GM19455 (cell line): Measurements from ENCODE around the gene METTL22.
"Not testable (repeated sequence)": the region's sequence is repeated elsewhere in the genome, so short reads cannot be mapped to it uniquely, and the experiment has no call there.

Experiments
- ATAC-seq: cut with Tn5 transposase; IDR thresholded peaks from one replicate; pipeline ENCODE4 v1.9.1; 2021; ENCODE audit not compliant: unreplicated experiment

Gene METTL22

DNA sequence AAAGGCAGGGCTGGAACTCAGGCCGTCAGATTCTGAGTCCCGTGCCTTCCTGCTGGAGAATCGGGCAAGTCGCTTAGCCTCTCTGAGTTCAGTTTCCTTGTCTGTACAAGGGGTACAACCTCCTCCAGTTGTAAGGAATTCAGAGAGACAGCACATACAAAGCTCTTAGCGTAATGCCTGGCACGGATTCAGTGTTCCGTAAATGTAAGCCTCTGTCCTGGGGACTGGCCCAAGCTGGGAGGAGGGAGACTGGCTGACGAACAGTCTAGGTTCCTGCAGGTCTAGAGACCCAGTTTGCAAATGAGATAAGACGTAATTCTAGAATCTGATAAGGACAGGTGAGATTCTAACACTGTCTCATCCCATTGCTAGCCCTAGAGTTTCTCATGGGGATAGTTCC, 9.9 kb downstream of the METTL22 start:
- ATAC-seq, result no peak

DNA sequence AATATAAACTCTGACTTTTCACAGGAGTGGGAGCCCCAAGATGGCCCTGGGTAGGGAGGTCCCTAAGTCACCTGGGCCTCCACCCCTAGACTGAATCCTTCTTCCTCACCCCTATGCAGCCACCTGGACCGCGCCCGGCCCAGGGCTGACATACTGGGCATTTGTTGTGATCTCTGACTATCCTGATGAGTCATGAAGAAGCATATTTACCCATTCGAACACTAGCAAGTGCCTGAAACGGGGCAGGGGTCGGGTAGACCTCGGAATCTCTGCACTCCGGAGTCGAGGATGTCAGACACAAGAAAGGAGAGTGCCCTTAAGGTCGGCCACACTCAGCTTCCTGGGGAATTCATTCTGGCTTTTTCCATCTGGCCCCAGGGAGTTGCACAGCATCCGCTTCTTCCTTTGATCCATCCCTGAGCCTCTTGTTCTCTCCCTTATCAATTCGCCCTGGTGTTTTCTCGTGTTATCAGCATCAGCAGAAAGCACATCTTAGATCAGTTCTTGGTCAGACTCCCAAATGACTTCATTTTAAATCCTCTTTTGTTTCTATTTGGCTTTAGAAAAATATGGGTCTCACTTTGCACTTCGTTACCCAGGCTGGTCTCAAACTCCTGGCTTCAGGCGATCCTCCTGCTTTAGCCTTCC, 10.4 kb downstream of the METTL22 start:
- no peak for ATAC-seq

DNA sequence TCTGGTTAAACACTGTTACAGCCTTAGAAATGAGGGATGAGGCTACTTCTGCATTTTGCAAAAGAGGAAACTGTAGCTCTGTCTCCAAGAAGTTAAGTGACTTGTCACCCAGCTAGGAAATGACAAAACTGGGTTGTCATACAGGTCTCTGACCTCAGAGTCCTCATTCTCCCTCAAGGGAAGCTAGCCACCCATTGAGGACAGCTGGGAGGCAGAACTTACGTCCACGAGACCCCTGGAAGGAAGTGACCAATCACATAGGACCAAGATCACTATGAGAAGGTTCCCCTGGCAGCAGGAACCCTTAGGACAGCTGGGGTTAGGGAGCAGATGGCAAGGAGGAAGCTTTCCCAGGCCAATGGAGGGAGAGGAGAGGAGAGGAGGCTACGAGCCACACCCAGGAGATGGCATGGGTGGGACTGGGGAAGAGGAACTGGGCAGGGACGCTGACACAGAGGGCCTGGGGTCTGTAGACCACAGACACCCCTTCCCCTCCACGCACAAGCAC, 11.2 kb downstream of the METTL22 start:
- ATAC-seq, result no peak

DNA sequence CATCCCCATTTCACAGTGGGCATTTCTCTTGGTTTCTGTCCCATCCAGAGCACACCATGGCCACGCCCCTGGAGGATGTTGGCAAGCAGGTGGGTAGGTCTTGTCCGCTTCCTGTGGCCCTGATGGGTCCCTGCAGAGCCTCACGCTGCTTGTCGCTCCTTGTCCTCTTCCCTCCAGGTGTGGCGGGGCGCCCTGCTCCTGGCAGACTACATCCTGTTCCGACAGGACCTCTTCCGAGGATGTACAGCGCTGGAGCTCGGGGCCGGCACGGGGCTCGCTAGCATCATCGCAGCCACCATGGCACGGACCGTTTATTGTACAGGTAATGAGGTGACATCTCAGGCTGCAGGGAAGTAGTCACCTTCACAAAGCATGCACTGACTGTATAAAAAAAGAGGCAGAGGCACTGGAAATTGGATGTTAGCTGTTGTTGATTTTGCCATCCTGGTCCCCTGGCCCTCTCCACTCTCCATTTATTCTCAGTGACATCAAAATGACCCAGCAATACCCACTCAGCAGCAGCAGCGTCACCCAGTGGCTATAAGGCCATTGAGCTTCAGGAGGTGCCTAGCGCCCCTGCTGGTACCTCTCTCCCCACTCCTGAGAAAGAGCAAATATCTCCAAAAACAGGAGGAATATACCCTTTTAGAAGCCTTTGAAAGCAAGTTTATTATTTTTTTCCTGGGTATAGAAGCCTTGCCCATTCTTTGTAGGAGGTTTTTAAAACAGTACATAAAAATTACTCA, 13.7 kb downstream of the METTL22 start:
- ATAC-seq, result no peak

DNA sequence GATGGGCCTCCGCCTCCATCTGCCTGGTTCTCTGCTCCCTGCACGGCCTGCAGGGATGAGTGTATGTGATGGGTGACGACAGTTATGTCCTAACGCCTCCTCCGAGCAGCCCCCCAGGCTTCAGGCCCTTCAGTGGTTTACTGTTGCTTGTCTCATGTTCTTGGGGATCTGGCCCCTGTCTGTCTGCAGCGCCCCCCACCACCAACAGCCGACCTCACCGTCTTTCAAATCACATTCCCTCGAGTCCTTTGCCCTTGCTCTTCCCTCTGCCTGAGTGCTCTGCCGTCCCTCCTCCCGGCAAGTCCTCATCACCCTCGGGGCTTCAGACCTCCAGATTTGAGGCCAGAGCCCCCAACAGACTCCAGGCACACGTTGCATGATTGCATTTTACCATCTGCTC, 18.2 kb downstream of the METTL22 start:
- ATAC-seq, result no peak

DNA sequence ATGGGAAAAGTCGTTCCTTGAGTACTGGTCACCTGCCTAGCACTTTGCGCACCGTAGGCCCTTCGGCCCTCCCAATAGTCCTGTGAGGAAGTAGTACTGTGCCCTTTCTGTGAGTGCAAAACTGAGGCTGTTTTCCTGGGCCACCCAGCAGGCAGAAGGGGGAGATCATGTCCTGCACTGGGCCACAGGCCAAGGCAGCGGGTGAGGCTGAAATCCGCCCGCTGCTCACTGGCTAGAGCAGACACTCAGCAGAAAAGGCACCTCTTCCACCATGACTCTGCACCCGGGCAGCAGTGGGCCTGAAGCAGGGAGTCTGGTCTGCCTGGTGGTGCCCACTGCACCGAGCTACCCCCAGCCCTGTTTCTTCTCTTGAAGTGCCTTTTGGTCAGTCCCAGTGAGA, 20.2 kb downstream of the METTL22 start:
- ATAC-seq, result no peak

DNA sequence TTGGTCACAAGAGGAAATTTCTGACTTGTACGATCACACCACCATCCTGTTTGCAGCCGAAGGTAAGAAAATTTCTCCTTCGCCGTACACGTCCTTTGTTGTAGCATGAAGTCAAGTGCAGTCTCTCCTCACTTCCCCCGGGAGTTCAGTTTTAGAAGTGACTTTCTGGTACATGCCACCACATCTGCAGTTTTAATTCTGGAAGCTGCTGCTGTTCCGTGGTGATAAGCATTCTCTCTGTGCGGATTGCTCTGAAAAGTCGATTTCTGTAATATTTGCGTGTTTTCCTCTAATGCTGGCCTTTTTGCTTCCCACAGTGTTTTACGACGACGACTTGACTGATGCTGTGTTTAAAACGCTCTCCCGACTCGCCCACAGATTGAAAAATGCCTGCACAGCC, 20.6 kb downstream of the METTL22 start:
- ATAC-seq, result no peak

DNA sequence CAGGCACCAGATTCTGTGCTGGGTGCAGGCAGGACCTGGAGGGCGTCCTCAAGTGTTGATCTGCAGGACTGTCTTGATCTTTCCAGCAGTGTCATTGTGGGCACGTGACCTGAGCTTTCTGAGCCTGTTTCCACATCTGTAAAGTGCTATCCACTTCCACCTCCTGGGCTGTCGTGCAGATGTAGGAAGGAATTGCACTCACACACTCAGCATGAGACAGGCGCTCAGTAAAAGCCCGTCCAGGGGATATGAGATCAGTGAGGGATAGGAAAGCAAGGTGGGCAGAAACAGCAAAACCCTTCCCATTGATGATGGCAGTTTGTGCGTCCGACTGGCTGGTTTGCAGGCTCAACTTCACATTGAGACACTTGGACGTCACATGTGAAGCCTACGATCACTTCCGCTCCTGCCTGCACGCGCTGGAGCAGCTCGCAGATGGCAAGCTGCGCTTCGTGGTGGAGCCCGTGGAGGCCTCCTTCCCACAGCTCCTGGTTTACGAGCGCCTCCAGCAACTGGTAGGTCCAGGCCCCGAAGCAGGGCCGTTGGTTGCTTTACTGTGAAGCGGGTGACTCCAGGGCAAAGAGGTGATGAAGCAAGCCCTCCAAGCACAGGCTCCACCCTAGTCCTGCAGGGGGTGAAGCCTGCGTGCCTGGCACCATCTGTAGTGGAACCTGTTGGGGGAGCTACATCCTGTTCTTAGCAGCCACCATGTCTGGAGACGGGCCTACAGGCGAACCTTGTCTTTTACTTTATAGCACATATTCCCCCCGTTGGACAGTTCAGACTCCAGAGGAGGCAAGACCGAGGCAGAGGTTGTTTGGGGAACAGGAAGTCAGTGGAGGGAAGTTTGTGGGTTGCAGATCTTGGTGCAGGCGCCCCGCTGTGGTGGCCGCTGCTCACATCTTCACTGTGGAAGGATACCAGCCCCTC, 23.0 kb downstream of the METTL22 start:
- ATAC-seq, result no peak

DNA sequence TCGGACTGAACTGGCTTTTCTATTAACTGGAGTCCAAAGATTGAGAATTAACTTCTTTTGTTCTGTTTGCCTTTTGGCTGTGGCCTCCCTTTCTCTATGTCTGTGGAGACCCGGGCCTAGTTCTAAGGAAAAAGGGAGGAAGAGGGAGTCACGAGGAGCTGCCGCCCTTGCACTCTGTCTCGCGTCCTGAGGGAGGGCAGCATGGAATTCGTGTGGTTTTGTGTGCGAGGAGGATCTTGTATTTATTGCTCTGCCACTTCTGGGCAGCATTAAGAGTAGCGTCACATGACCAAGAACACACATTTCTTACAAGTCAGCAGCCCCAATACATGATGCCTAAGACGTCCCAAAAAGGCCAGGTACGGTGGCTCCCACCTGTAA, 23.6 kb downstream of the METTL22 start:
- no peak for ATAC-seq

DNA sequence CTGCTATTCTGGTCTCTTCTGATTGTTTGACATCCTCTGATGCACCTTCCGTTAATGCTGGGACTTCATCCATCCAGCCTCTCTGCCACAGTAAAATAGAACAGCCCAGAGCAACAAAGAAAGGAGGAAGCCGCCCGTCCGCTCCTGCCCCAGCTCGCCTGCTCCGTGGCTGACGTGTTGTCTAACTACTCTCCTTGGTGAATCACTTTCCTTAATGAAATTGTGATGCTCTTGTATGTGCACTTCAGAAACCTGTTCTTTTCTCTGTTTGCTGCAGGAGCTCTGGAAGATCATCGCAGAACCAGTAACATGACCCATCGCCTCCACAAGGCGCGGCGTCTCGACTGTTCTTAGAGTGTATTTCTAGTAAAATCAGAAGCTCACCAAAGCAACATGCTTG, 24.3 kb downstream of the METTL22 start:
- ATAC-seq, result no peak

DNA sequence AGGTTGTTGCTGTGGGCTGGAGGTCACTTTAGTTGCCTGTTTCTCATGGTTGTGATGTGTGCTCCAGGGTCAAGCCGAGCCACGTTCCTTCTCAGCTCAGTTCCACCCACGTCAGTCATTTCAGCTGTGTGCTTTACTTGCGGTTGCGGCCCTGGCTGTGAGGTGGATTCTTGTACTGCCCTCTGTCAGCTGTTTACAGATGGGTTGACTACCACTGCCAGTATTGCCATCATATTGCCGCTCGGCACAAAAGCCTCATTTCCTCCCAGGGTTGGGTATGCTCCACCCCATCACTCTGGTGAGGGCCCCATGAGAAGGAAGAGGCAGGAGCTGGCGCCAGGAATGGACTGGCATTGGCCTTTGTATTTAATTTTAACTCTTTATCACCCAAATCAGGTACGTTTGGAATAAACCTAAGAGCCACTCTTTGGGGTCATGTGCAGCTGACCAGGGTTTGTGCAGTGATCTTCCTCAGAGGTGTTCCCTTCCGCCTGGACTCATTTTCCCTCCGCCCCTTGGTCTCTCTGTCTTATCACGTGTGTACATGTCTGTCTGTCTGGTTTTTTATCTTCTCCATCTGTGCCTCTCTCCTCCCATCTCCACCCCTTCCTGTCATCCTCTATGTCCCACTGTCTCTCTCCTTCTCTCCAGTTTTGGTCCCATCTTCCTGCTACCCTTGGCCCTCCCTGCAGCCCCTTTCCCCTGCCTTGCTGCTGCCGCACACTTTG, 25.0 kb downstream of the METTL22 start:
- no peak for ATAC-seq

DNA sequence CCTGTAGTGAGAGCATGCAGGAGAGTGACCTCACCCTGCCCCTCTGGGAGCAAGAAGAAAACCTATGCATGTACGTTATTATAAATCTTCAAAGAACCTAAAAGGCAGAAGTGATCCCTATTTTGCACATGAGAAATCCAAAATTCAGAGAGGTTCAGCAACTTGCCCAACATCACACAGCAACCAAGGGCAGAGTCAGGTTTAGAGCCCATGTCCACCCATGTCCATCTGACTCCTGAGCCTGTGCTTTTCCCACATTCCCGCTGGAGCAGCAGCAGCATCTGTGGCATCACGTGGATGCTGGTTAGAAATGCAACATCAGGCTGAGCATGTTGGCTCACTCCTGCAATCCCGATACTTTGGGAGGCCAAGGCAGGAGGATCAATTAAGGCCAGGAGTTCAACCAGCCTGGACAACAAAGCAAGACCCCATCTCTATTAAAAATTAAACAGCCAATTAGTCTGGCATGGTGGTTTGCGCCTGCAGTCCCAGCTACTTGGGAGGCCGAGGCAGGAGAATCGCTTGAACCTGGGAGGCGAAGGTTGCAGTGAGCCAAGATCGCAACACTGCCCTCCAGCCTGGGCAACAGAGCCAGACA, 26.3 kb downstream of the METTL22 start:
- ATAC-seq, result no peak

DNA sequence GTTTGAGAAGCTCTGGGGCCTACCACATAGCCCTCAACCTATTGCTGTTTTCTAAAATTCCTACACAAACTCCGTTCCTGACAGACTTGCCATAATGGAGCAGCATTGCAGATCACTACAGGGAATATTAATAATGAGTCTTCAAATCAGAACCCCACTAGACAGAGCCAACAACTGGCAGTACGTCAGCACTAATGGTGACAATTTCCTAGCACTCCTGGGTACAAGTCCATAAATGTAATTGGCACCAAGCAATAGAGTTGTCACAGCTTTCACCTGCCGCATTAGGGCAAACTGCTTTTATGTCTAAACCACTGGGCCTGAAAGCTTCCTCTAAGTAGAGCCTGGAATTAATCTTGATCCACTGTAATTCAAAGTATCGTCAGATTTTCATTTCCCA, 27.4 kb downstream of the METTL22 start:
- ATAC-seq, result no peak

DNA sequence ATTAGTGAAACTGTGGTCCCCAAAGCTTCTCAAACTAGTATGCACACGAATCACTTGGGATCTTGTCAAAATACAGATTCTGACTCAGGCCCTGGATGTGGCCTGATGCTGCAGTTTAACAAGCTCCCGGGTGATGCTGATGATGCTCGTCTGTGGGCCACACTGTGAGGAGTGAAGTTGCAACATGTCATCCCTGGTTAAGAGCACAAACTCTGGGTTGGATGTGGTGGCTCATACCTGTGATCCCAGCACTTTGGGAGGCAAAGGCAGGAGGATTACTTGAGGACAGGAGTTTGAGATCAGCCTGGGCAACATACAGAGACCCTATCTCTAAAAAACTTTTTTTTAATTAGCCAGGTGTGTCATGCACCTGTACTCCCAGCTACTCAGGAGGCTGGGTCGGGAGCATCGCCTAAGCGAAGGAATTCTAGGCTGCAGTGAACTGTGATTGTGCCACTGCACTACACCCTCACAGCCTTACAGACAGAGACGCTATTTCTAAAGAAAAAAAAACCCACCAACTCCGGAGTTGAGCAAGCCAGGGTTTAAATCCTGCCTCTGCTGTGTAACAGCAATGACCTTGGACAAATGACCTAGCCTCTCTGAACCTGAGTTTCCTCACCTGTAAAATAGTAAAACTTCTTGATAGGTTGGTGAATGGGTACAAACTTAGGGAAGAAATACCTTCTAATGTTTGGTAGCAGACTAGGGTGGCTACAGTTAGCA, 28.5 kb downstream of the METTL22 start:
- ATAC-seq, result no peak

DNA sequence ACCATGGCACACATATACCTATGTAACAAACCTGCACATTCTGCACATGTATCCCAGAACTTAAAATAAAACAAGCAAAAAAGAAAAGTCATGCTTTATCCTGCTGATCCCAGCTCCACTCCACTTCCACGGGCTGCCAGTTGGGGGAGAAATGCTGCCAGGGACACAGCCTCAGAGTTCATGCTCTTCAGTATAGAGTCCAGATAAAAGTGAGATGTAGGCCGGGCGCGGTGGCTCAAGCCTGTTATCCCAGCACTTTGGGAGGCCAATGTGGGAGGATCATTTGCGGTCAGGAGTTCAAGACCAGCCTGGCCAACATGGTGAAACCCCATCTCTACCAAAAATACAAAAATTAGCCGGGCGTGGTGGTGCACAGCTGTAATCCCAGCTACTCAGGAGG, 30.5 kb downstream of the METTL22 start:
- not testable (repeated sequence) for ATAC-seq

DNA sequence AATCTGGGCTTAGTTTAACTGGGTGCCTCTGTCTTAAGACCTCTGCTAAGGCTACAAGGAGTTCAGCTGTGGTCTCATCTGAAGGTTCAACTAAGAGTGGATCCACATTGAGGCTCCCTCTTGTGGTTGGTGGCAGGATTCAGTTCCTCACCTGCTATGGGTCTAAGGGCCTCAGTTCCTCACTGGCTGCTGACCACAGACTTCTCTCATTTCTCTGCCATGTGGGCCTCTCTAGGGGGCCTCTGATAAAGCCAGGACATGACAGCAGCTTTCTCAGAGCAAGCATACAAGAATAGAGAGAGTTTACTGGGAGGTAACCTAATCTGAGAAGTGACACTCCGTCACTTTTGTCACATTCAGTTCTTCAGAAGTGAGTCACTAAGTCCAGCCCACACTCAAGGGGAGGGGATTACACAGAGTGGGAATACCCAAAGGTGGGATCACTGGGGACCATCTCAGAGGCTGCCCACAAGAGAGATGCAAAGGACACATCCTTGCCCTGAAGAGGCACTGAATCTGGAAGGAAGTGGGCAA, 33.8 kb downstream of the METTL22 start:
- ATAC-seq, result no peak

DNA sequence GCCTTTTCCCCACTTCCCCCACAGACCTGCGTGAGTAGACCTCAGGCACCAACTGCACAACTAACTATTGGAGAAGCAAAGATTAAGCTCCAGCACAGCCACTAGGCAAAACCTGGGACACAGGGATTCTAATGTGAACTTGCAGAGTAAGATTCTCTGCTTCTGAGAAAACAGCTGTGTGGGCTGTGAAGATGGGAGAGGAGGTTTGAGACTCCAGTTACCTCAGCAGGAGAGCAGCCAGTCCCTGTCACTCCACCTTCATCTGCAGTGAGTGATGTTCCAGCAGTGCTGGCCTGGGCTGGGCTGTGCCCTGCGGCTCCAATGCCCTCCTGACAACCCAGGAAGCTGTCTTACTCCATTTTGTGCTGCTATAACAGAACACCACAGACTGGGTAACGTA, 34.9 kb downstream of the METTL22 start:
- no peak for ATAC-seq

DNA sequence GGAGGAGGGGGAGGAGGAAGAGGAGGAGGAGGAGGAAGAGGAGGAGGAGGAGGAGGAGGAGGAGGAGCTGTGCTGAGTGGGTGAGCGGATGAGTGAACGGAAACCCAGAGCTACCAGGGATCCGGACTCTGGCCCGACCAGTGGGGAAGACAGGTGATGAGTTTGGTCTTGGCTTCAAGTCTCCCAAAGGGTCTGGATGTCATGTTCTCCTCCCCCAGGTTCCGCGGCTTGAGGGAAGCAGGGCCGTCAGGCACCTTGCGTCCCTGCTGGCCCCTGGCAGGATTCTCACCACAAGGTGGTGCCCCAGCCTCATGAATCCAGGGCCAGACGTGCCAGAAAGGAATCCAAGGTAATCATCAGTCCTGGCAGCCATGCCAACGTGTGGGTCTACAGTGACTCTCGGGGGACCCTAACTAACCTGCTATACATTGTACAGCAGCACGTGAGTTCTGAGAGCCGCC, 39.4 kb downstream of the METTL22 start:
- no peak for ATAC-seq

DNA sequence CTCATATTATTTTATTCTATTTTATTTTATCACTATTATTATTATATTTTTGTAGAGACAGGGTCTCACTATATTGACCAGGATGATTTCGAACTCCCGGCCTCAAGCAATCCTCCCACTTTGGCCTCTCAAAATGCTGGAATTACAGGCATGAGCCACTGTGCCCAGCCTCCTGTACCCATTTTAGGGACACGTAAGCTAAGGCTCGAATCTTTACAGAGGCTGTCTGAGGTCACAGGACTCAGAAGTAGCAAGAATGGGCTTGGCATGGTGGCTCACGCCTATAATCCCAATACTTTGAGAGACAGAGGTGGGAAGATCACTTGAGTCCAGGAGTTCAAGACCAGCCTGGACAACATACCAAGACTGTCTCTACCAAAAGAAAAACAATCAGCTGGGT, 40.2 kb downstream of the METTL22 start:
- no peak for ATAC-seq
